Astrocyte (in vitro differentiated cells and primary cell): ENCODE results near the gene PTPRU.

Experiments used
- EZH2 ChIP-seq: IDR thresholded peaks from 2 replicates; pipeline ENCODE4 v1.6.1; 2012; ENCODE audit warnings: mild to moderate bottlenecking, low read length, inconsistent platforms; ENCODE audit not compliant: insufficient read depth
- TF ChIP-seq, protein P1 (sequence below): IDR thresholded peaks from 2 replicates; pipeline ENCODE4 v1.5.1; 2011; ENCODE audit warnings: low read depth, mild to moderate bottlenecking, inconsistent platforms, low read length, moderate library complexity; ENCODE audit not compliant: insufficient read depth

DNA sequence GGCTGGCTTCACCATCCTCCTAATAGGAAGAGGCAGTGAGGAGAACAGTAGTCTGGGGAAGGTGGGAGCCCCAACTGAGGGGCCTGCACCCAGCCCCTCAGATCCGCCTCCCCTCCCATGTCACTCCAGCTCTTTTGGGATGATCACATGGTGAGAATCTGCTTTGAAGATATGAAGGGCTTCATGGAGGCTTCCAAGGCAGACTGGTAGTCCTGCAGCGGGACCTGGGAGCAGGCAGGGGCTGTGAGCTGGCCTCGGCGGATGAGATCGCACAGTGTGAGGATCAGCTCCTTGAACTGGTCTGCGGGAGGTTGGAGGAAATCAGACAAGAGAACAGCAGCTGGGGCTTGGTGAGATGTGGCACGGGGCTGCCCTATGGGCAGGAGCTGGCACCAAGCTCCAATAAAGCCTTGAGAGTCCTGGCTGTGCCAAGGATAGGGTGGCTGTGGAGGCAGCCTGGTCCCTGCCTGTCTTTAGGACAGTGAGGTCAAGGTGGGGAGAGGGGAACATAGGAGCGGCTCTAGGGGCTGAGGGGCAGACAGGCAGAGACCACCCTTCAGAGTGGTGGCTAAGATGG, 42.4 kb upstream of the PTPRU start:
- TF ChIP-seq, protein P1, sequence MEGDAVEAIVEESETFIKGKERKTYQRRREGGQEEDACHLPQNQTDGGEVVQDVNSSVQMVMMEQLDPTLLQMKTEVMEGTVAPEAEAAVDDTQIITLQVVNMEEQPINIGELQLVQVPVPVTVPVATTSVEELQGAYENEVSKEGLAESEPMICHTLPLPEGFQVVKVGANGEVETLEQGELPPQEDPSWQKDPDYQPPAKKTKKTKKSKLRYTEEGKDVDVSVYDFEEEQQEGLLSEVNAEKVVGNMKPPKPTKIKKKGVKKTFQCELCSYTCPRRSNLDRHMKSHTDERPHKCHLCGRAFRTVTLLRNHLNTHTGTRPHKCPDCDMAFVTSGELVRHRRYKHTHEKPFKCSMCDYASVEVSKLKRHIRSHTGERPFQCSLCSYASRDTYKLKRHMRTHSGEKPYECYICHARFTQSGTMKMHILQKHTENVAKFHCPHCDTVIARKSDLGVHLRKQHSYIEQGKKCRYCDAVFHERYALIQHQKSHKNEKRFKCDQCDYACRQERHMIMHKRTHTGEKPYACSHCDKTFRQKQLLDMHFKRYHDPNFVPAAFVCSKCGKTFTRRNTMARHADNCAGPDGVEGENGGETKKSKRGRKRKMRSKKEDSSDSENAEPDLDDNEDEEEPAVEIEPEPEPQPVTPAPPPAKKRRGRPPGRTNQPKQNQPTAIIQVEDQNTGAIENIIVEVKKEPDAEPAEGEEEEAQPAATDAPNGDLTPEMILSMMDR = no peak
- no peak for TF ChIP-seq EZH2
